ENCODE data around the gene SNX8. TPM values are rescaled to one million over a fixed set of nuclear protein-coding genes. Genes with fewer than 3 reads are reported as not detected.

The SNX8 gene
- total RNA-seq, 1 donor from 2014 or later: 60.1 TPM

GRCh38 chr7:2257046-2257551, 57.1 kb downstream of the SNX8 start:
- DNase-seq (no peak), ATAC-seq (no peak)
- Histone ChIP-seq H3K4me1 (no peaks in the 10 kb centered on the region), H3K27ac (no peak overlapping the region), H3K4me3 (no peak overlapping the region), H3K9me3 (no peaks in the 10 kb centered on the region), H3K27me3 (no peaks in the 10 kb centered on the region), H3K36me3 (peaks cover 30% of the 10 kb centered on the region)
- no peak for TF ChIP-seq CTCF (IDR thresholded peaks at IDR 0.05)
- intact Hi-C loops (cut with DNase I): no loop called here

GRCh38 chr7:2256306-2257045, 57.8 kb downstream of the SNX8 start:
- H3K4me3 ChIP-seq: no peak overlapping the region
- no peak for DNase-seq
- intact Hi-C loops (cut with DNase I): no loop called here
- H3K4me1 ChIP-seq: no peaks in the 10 kb centered on the region
- no peaks in the 10 kb centered on the region for H3K27me3 ChIP-seq
- no peak overlapping the region for H3K27ac ChIP-seq
- H3K36me3 ChIP-seq: peaks cover 30% of the 10 kb centered on the region
- TF ChIP-seq CTCF (IDR thresholded peaks at IDR 0.05): no peak
- no peaks in the 10 kb centered on the region for H3K9me3 ChIP-seq
- ATAC-seq: no peak

- intact Hi-C loops (cut with DNase I): no loop called here
- ATAC-seq: no peak
- Histone ChIP-seq H3K27me3 (no peaks in the 10 kb centered on the region), H3K27ac (no peak overlapping the region), H3K4me3 (no peak overlapping the region), H3K36me3 (peaks cover 30% of the 10 kb centered on the region), H3K9me3 (no peaks in the 10 kb centered on the region), H3K4me1 (no peaks in the 10 kb centered on the region)
- DNase-seq: no peak
- no peak for TF ChIP-seq CTCF (IDR thresholded peaks at IDR 0.05)
These were observed 58.8 kb downstream of the SNX8 start for GRCh38 chr7:2255145-2256139.

- no peaks in the 10 kb centered on the region for H3K27me3 ChIP-seq
- peaks cover 2% of the 10 kb centered on the region for H3K4me1 ChIP-seq
- no peak for DNase-seq
- intact Hi-C loops (cut with DNase I): no loop called here
- H3K4me3 ChIP-seq: no peak overlapping the region
- no peak for ATAC-seq
- no peak overlapping the region for H3K27ac ChIP-seq
- peaks cover 30% of the 10 kb centered on the region for H3K36me3 ChIP-seq
- H3K9me3 ChIP-seq: no peaks in the 10 kb centered on the region
- TF ChIP-seq CTCF (IDR thresholded peaks at IDR 0.05): no peak
These were observed 59.7 kb downstream of the SNX8 start for GRCh38 chr7:2254429-2255144.

- TF ChIP-seq CTCF (IDR thresholded peaks at IDR 0.05): no peak
- Histone ChIP-seq H3K27ac (no peak overlapping the region), H3K4me3 (no peak overlapping the region), H3K36me3 (peaks cover 30% of the 10 kb centered on the region), H3K9me3 (no peaks in the 10 kb centered on the region), H3K27me3 (no peaks in the 10 kb centered on the region), H3K4me1 (peaks cover 11% of the 10 kb centered on the region)
- no peak for DNase-seq
- intact Hi-C loops (cut with DNase I): no loop called here
- ATAC-seq: no peak
These were observed 60.6 kb downstream of the SNX8 start for GRCh38 chr7:2253525-2254244.
